GM12801 (cell line): Measurements from ENCODE around the gene TTC7B.

ENCODE experiments used
- CTCF ChIP-seq: IDR thresholded peaks from one replicate; pipeline ENCODE4 v1.5.1; 2011; ENCODE audit warnings: control low read depth; ENCODE audit not compliant: insufficient read length; ENCODE audit errors: extremely low read depth

The TTC7B gene

GRCh38 chr14:90579816-90580215, 236.4 kb downstream of the TTC7B start:
- no peak for TF ChIP-seq CTCF

GRCh38 chr14:90579088-90579487, 237.1 kb downstream of the TTC7B start:
- no peak for TF ChIP-seq CTCF

- no peak for TF ChIP-seq CTCF
Observed at GRCh38 chr14:90578283-90578985, 237.8 kb downstream of the TTC7B start.

GRCh38 chr14:90577661-90578282, 238.5 kb downstream of the TTC7B start:
- TF ChIP-seq CTCF, result no peak

- no peak for TF ChIP-seq CTCF
Observed at GRCh38 chr14:90576981-90577660, 239.1 kb downstream of the TTC7B start.

GRCh38 chr14:90576581-90576980, 239.6 kb downstream of the TTC7B start:
- no peak for TF ChIP-seq CTCF

- no peak for TF ChIP-seq CTCF
Observed at GRCh38 chr14:90575781-90576180, 240.4 kb downstream of the TTC7B start.
